Spleen (tissue), 11 donors: Measurements from ENCODE around the gene CUTA. TPM values are rescaled to one million over a fixed set of nuclear protein-coding genes. Genes with fewer than 3 reads are reported as not detected.
"Not testable (repeated sequence)": the region's sequence is repeated elsewhere in the genome, so short reads cannot be mapped to it uniquely, and the experiment has no call there.

Source experiments
- DNase-seq: peaks from one replicate; pipeline ENCODE4 v3.0.0-alpha.2; 2020
- H3K27ac ChIP-seq, 8 donors: fragments of 200-600 bp; sonication (generic) in 7 of 8; 1 replicate in 4 of 8; 2 replicates in 4 of 8; pipeline versions ENCODE4 v1.5.0 to v1.8.0; 2016 to 2021; ENCODE audit warnings: inconsistent platforms in 4 of 8, mild to moderate bottlenecking in 4 of 8, moderate library complexity in 1 of 8
- H3K27me3 ChIP-seq, 7 donors: fragments of 200-600 bp; sonication (generic) in 6 of 7; replicated peaks in 1 of 7; 1 replicate in 4 of 7; 2 replicates in 3 of 7; pipeline versions ENCODE4 v1.5.0 to v1.8.0; 2016 to 2021; ENCODE audit warnings: inconsistent platforms in 3 of 7, mild to moderate bottlenecking in 1 of 7
- H3K36me3 ChIP-seq, 6 donors: fragments of 200-600 bp; sonication (generic) in 5 of 6; 1 replicate in 4 of 6; 2 replicates in 2 of 6; pipeline versions ENCODE4 v1.5.0 to v1.8.0; 2016 to 2021; ENCODE audit warnings: inconsistent platforms in 2 of 6
- H3K4me1 ChIP-seq, 6 donors: fragments of 200-600 bp; sonication (generic) in 5 of 6; 1 replicate in 3 of 6; 2 replicates in 3 of 6; pipeline versions ENCODE4 v1.5.0 to v1.8.0; 2016 to 2021; ENCODE audit warnings: inconsistent platforms in 3 of 6
- H3K4me3 ChIP-seq, 8 donors: fragments of 200-600 bp; sonication (generic) in 7 of 8; 1 replicate in 4 of 8; 2 replicates in 4 of 8; pipeline versions ENCODE4 v1.5.0 to v1.8.0; 2016 to 2021; ENCODE audit warnings: inconsistent platforms in 4 of 8, mild to moderate bottlenecking in 4 of 8, moderate library complexity in 2 of 8
- H3K9me3 ChIP-seq, 8 donors: fragments of 200-600 bp; sonication (generic) in 7 of 8; 1 replicate in 4 of 8; 2 replicates in 4 of 8; pipeline versions ENCODE4 v1.5.0 to v1.8.0; 2016 to 2021; ENCODE audit warnings: inconsistent platforms in 4 of 8
- CTCF ChIP-seq, 11 experiments: fragments of 200-600 bp in 7 of 11; fragments of 450-650 bp in 4 of 11; sonication (generic) in 4 of 11; IDR thresholded peaks in 8 of 11; conservative IDR thresholded peaks in 3 of 11; 1 replicate in 7 of 11; 2 replicates in 4 of 11; pipeline versions ENCODE4 v1.4.0 to v1.8.0; 2016 to 2021; ENCODE audit warnings: antibody characterized with exemption in 11 of 11, inconsistent platforms in 4 of 11, mild to moderate bottlenecking in 1 of 11
- POLR2A ChIP-seq, 3 donors: fragments of 450-650 bp; IDR thresholded peaks; one replicate each; pipeline ENCODE4 v1.5.1; 2017; ENCODE audit warnings: antibody characterized with exemption in 3 of 3, mild to moderate bottlenecking in 1 of 3
- POLR2AphosphoS5 ChIP-seq, 3 donors: sonication (generic); formaldehyde crosslinking; IDR thresholded peaks; one replicate each; pipeline ENCODE4 v1.5.1; 2017; ENCODE audit warnings: antibody characterized with exemption in 3 of 3
- WGBS, 5 donors: extraction: QIAGEN DNeasy Blood & Tissue Kit in 3 of 5; methylation state at CpG; one replicate each; pipeline versions ENCODE4 v1.1.5 to v1.1.7; 2013 to 2018; 5-methylcytosine and 5-hydroxymethylcytosine counted together
- intact Hi-C: fragments of 100-400 bp; cut with DNase I; formaldehyde crosslinking; loops from one replicate; pipeline ENCODE4 v1.15.0; 2023; ENCODE audit warnings: low total_unique reads
- polyA plus RNA-seq, 3 donors: library from polyadenylated mRNA; stranded (reverse); fragments of 200-250 nt; gene quantifications; one replicate each; pipeline ENCODE4 v1.2.1, GENCODE V29; 2013
- total RNA-seq, 7 donors: library from RNA; depleted of rRNA in 3 of 7; stranded (reverse); fragments of >200 nt in 3 of 7; fragmentation: NEBNext Ultra II Directional in 4 of 7; extraction: Animal tissue kit (Norgen Biotek cat#: 25700) in 4 of 7; gene quantifications; one replicate each; pipeline versions ENCODE4 v1.1.0 to v1.2.1, GENCODE V29; 2016 to 2021
- donor health status: healthy with polysubstance abuse.
- donor health status: DM: no; HTN: no; CAD: no; lungs with moderate emphysema.
- donor health status: DM: no; HTN: no; CAD: no.
- donor health status: Bipolar disorder and iron deficiency.
- donor health status: healthy.
- donor health status: DM: no; HTN: no; CAD: no.
- donor health status: DM: yes; HTN: yes; CAD: no.

Gene CUTA
- total and polyA plus RNA-seq, 10 donors, result 113 to 225 (median 137) TPM

GRCh38 chr6:33405386-33405940, 12.4 kb downstream of the CUTA start:
- Histone ChIP-seq H3K9me3 (no peaks in the 10 kb centered on the region), H3K27me3 (no peaks in the 10 kb centered on the region), H3K27ac (no peak overlapping the region), H3K36me3 (peaks cover 0 to 53% (median 0%) of the 10 kb centered on the region in 6 donors), H3K4me3 (no peak overlapping the region), H3K4me1 (peaks cover 0 to 15% (median 3%) of the 10 kb centered on the region in 6 donors)
- intact Hi-C loops, result no loop called here
- no peak for DNase-seq
- TF ChIP-seq CTCF (IDR thresholded peaks at IDR 0.05 in 8 of 11, conservative IDR thresholded peaks at IDR 0.05 in 3 of 11) (no peak), POLR2A (IDR thresholded peaks at IDR 0.05) (no peak), POLR2AphosphoS5 (IDR thresholded peaks at IDR 0.05) (no peak)
- 82 to 95% (median 89%) methylated on average over 13 to 15 of the region's 15 CpGs for WGBS, 5 donors

GRCh38 chr6:33404884-33405283, 13.0 kb downstream of the CUTA start:
- TF ChIP-seq CTCF (IDR thresholded peaks at IDR 0.05 in 8 of 11, conservative IDR thresholded peaks at IDR 0.05 in 3 of 11) (no peak), POLR2AphosphoS5 (IDR thresholded peaks at IDR 0.05) (no peak), POLR2A (IDR thresholded peaks at IDR 0.05) (no peak)
- Histone ChIP-seq H3K9me3 (no peaks in the 10 kb centered on the region), H3K36me3 (peaks cover 0 to 57% (median 0%) of the 10 kb centered on the region in 6 donors), H3K4me3 (no peak overlapping the region), H3K27me3 (no peaks in the 10 kb centered on the region), H3K4me1 (peaks cover 0 to 15% (median 3%) of the 10 kb centered on the region in 6 donors), H3K27ac (no peak overlapping the region)
- 87 to 92% (median 90%) methylated on average over 12 to 17 of the region's 17 CpGs for WGBS, 5 donors
- no peak for DNase-seq
- intact Hi-C loops, result no loop called here

GRCh38 chr6:33399881-33400280, 18.0 kb downstream of the CUTA start:
- DNase-seq, intact Hi-C loops: not testable (repeated sequence)
- 94 to 99% (median 98%) methylated on average over 6 of the region's 6 CpGs for WGBS, 5 donors

GRCh38 chr6:33398601-33399000, 19.3 kb downstream of the CUTA start:
- H3K4me3 ChIP-seq, H3K4me1 ChIP-seq, H3K9me3 ChIP-seq, intact Hi-C loops, H3K27me3 ChIP-seq, DNase-seq, H3K27ac ChIP-seq: not testable (repeated sequence)
- H3K36me3 ChIP-seq, result peaks cover 0 to 42% (median 0%) of the 10 kb centered on the region in 6 donors
- 95 to 100% (median 97%) methylated on average over 3 of the region's 3 CpGs for WGBS, 5 donors

More at GRCh38 chr6:33399881-33400280, 18.0 kb downstream of the CUTA start:
- not testable (repeated sequence) for H3K9me3 ChIP-seq, H3K27me3 ChIP-seq, H3K4me3 ChIP-seq, H3K27ac ChIP-seq, H3K4me1 ChIP-seq
- peaks cover 0 to 55% (median 0%) of the 10 kb centered on the region in 6 donors for H3K36me3 ChIP-seq

GRCh38 chr6:33397541-33397940, 20.4 kb downstream of the CUTA start:
- TF ChIP-seq POLR2AphosphoS5 (IDR thresholded peaks at IDR 0.05), result no peak
- TF ChIP-seq CTCF (IDR thresholded peaks at IDR 0.05 in 8 of 11, conservative IDR thresholded peaks at IDR 0.05 in 3 of 11), result no peak
- TF ChIP-seq POLR2A (IDR thresholded peaks at IDR 0.05), result no peak
- DNase-seq, result no peak
- peaks cover 0 to 20% (median 8%) of the 10 kb centered on the region in 6 donors for H3K4me1 ChIP-seq
- no peaks in the 10 kb centered on the region for H3K9me3 ChIP-seq
- intact Hi-C loops, result no loop called here
- no peak overlapping the region for H3K27ac ChIP-seq
- H3K4me3 ChIP-seq, result no peak overlapping the region
- WGBS, 5 donors, result 84 to 100% (median 91%) methylated on average over 1 of the region's 1 CpG
- H3K27me3 ChIP-seq, result no peaks in the 10 kb centered on the region
- H3K36me3 ChIP-seq, result peaks cover 0 to 32% (median 0%) of the 10 kb centered on the region in 6 donors
